Urinary bladder (tissue), 4 donors: ENCODE measurements around the gene OR4D6. TPM values are rescaled to one million over a fixed set of nuclear protein-coding genes. Genes with fewer than 3 reads are reported as not detected.
"Not testable (repeated sequence)": the region's sequence is repeated elsewhere in the genome, so short reads cannot be mapped to it uniquely, and the experiment has no call there.

Experiments used
- DNase-seq: peaks from one replicate; pipeline ENCODE4 v3.0.0-alpha.2; 2015; ENCODE audit errors: extremely low spot score
- H3K27ac ChIP-seq: one replicate; pipeline ENCODE4 v1.5.1; 2013; ENCODE audit warnings: low read depth, mild to moderate bottlenecking, moderate library complexity
- H3K36me3 ChIP-seq: one replicate; pipeline ENCODE4 v1.6.1; 2013; ENCODE audit warnings: mild to moderate bottlenecking, moderate library complexity; ENCODE audit not compliant: insufficient read depth
- H3K4me1 ChIP-seq: one replicate; pipeline ENCODE4 v1.6.1; 2013; ENCODE audit warnings: mild to moderate bottlenecking, moderate library complexity; ENCODE audit not compliant: insufficient read depth
- H3K4me3 ChIP-seq: one replicate; pipeline ENCODE4 v1.5.1; 2013; ENCODE audit warnings: low read depth, low read length
- WGBS: extraction: QIAGEN DNeasy Blood & Tissue Kit; methylation state at CpG from one replicate; pipeline ENCODE4 v1.1.7; 2013; 5-methylcytosine and 5-hydroxymethylcytosine counted together
- polyA plus RNA-seq: library from polyadenylated mRNA; stranded (reverse); fragments of 200-250 nt; gene quantifications from one replicate; pipeline ENCODE4 v1.2.3, GENCODE V29; 2013
- total RNA-seq: library from RNA; depleted of rRNA; stranded (reverse); fragments of >200 nt; gene quantifications from one replicate; pipeline ENCODE4 v1.2.3, GENCODE V29; 2014
- donor health status: healthy with polysubstance abuse.
- donor health status: healthy.

OR4D6 gene
- total RNA-seq (not detected), polyA plus RNA-seq (not detected)

DNA sequence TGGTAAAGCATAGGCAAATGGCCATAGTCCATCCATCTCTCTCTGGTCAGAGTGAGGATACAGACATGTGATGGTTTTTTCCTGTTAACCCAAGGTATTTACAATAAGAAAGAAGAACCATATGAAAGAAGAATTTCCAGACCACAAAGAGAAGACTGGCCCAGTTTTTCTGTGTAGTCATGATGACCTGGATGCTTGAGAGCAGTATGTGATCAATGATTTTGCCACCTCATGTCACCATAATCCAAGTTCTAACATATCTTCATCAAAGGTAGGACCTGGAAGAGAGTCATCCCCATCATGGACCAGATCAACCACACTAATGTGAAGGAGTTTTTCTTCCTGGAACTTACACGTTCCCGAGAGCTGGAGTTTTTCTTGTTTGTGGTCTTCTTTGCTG, at the start of gene OR4D6:
Gene OR4D6 (plus strand): TSS at position 301 of the 400 bp plus-strand sequence. CDS start 0 bp downstream, at position 301.
- DNase-seq: no peak
- H3K4me3 ChIP-seq: no peak within 1 kb of the TSS
- H3K27ac ChIP-seq: no peak within 1 kb of the TSS
- H3K36me3 ChIP-seq: no peaks in the 10 kb centered on the region
- WGBS: 96% methylated on average over 2 of the region's 2 CpGs
- no peaks in the 10 kb centered on the region for H3K4me1 ChIP-seq

DNA sequence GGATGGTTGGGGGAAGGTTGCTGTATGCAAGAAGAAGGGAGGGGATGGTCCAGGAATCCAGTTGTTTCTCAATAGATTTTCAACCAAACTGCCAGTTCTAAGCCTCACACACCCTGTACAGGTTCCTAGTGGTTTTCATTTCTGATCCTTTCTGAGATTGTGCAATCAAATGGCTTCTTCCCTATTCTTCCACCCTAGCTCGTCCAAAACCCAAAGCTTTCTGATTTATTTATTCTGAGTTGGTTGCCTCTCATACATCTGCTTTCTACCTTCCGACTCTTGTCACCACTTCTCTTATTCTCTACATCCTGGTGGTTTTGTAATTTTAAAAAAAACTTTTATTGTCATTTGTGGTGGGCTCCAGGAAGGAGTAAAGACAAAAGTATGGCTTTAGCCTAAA, 43.1 kb upstream of the OR4D6 start:
- Histone ChIP-seq H3K27ac (no peak overlapping the region), H3K4me1 (no peaks in the 10 kb centered on the region), H3K36me3 (no peaks in the 10 kb centered on the region), H3K4me3 (no peak overlapping the region)
- 62% methylated on average over 2 of the region's 2 CpGs for WGBS
- DNase-seq: no peak

DNA sequence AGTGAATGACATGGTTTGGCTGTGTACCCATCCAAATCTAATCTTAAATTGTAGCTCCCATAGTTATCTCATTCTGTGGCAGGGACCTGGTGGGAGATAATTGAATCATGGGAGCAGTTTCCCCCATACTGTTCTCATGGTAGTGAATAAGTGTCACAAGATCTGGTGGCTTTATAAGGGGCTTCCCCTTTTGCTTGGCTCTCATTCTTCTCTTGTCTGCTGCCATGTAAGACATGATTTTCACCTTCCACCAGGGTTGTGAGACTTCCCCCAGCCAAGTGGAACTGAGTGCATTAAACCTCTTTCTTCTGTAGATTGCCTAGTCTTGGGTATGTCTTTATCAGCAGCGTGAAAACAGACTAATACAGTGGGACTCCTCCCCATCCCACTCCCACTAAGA, 41.6 kb upstream of the OR4D6 start:
- no peak for DNase-seq
- no peaks in the 10 kb centered on the region for H3K36me3 ChIP-seq
- 75% methylated on average over 1 of the region's 1 CpG for WGBS
- no peaks in the 10 kb centered on the region for H3K4me1 ChIP-seq
- no peak overlapping the region for H3K4me3 ChIP-seq
- H3K27ac ChIP-seq: no peak overlapping the region

DNA sequence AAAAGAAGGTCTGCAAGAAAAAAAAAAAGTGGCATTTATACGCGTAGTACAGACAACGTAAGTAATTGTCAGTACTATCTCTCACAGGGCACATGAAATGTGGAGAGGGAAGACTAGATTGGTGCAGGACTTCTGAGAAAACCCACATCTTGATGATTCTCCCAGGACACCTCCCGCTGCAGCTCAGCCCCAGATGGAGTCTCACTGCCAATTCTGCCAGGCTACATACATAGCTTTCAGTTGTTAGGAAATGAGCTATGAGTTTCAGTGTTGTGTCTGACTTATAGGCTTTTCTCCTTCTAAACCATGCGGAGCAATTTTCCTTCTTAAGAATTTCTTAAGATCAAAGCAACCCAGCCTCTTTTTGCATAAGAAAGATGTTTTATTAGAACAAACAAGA, 40.1 kb upstream of the OR4D6 start:
- DNase-seq: no peak
- no peaks in the 10 kb centered on the region for H3K4me1 ChIP-seq
- 86% methylated on average over 5 of the region's 5 CpGs for WGBS
- H3K27ac ChIP-seq: no peak overlapping the region
- no peak overlapping the region for H3K4me3 ChIP-seq
- H3K36me3 ChIP-seq: no peaks in the 10 kb centered on the region

DNA sequence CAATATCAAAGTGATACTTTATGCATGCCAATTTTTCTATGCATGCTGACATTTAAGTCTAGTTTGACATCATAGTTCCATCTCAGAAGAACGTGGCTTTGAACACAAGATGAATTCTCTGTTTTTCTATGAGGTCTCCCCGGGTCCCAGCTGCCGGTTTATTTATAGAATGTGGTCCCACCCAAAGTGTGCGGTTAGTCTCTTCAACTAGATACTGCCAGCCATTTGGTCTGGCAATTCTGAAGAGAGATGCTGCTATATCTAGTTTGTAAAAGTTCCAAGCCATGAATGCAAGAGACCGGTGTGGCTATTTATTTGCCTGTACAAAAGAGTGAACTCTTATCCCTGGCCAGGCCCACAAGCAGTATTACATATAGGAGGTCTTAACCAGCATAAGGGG, 39.7 kb upstream of the OR4D6 start:
- no peak for DNase-seq
- Histone ChIP-seq H3K27ac (no peak overlapping the region), H3K36me3 (no peaks in the 10 kb centered on the region), H3K4me1 (no peaks in the 10 kb centered on the region), H3K4me3 (no peak overlapping the region)
- 56% methylated on average over 5 of the region's 5 CpGs for WGBS

DNA sequence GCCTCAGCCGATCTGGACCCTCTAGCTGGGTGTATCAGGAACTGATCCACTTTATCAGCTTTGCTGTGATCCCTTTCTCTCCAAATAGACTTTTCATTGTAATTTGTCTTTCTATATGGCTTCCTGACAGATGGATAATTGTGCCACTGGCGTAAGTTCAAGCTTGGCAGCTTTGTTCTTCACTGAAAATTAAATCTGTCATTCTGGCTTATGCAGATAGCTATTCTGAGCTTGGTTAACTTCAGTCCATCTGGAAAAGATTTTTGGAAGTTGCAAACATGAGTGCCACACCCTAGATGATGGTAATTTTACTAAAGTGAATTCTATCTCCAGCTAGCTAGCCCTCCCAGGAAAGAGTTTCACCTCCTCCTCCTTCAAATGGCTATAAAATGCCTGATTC, 38.6 kb upstream of the OR4D6 start:
- WGBS: 64% methylated on average over 2 of the region's 2 CpGs
- no peak overlapping the region for H3K27ac ChIP-seq
- DNase-seq: no peak
- no peaks in the 10 kb centered on the region for H3K36me3 ChIP-seq
- H3K4me1 ChIP-seq: no peaks in the 10 kb centered on the region
- no peak overlapping the region for H3K4me3 ChIP-seq

- H3K4me3 ChIP-seq: no peak overlapping the region
- no peak overlapping the region for H3K27ac ChIP-seq
- WGBS: 77% methylated on average over 2 of the region's 2 CpGs
- no peaks in the 10 kb centered on the region for H3K4me1 ChIP-seq
- DNase-seq: no peak
- H3K36me3 ChIP-seq: no peaks in the 10 kb centered on the region
These were observed 32.9 kb upstream of the OR4D6 start for GRCh38 chr11:59423835-59424234.

GRCh38 chr11:59425131-59425530, 31.6 kb upstream of the OR4D6 start:
- WGBS: 36% methylated on average over 4 of the region's 4 CpGs
- Histone ChIP-seq H3K4me1 (no peaks in the 10 kb centered on the region), H3K27ac (no peak overlapping the region), H3K4me3 (no peak overlapping the region), H3K36me3 (no peaks in the 10 kb centered on the region)
- no peak for DNase-seq

GRCh38 chr11:59426361-59427067, 30.2 kb upstream of the OR4D6 start, which contains the start of gene OR5A2:
TSS of gene OR5A2 (minus strand) at chr11:59426413. CDS start at chr11:59422953, 3,460 bp downstream.
- Histone ChIP-seq H3K4me1 (no peaks in the 10 kb centered on the region), H3K36me3 (no peaks in the 10 kb centered on the region), H3K27ac (no peak within 1 kb of the TSS), H3K4me3 (no peak within 1 kb of the TSS)
- WGBS: 55% methylated on average over 5 of the region's 5 CpGs
- no peak for DNase-seq

DNA sequence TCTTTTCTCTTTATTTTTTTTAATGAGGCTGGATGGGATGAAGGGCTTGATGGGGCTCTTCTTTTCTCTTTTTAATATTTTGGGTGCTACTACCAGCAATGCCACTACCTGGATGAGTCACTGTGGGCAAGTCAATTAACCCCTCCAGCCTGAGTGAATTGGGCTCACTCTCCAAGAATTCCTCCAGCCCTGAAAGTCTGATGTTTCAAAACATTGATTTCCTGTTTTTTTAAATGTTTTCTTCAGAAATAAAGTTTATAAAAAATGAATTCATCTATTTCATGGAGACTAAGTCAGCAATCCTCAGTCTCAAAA, 29.7 kb upstream of the OR4D6 start:
- DNase-seq: no peak
- H3K27ac ChIP-seq: no peak overlapping the region
- no peaks in the 10 kb centered on the region for H3K36me3 ChIP-seq
- no peaks in the 10 kb centered on the region for H3K4me1 ChIP-seq
- no peak overlapping the region for H3K4me3 ChIP-seq

DNA sequence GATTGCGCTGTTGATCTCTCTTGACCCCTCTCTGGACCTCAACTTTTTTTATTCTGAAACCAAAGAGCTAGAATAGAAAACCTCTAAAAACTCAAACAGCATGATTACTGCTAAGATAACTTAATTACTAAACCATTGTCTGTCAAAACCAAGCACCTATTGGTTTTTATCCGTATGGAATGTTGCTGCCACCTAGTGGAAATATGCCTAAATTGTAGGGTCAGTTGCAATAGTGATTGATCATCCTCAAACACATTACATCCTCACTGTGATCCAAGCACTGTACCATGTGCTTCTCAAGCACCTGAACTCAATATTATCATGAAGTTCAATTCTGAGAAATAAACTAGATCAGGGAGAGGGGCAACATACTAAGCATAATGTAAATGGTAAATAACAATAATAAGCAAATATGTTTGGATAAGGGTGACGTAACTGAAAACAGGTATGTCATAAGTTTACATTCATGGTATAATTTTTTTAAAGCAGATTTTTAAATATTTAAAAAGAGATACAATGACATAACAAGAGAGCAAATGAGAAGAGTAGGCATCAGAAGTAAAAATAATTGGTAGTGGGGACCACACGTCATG, 26.7 kb upstream of the OR4D6 start:
- Histone ChIP-seq H3K27ac (no peak overlapping the region), H3K4me3 (no peak overlapping the region), H3K36me3 (no peaks in the 10 kb centered on the region), H3K4me1 (no peaks in the 10 kb centered on the region)
- DNase-seq: no peak
- 58% methylated on average over 4 of the region's 4 CpGs for WGBS

GRCh38 chr11:59436169-59436568, 20.6 kb upstream of the OR4D6 start, which contains the start of gene OR5A1:
TSS of gene OR5A1 (plus strand) at chr11:59436469. CDS start at chr11:59443169, 6,700 bp downstream.
- Histone ChIP-seq H3K36me3 (no peaks in the 10 kb centered on the region), H3K4me3 (no peak within 1 kb of the TSS), H3K27ac (no peak within 1 kb of the TSS), H3K4me1 (no peaks in the 10 kb centered on the region)
- WGBS: 61% methylated on average over 3 of the region's 3 CpGs
- no peak for DNase-seq

DNA sequence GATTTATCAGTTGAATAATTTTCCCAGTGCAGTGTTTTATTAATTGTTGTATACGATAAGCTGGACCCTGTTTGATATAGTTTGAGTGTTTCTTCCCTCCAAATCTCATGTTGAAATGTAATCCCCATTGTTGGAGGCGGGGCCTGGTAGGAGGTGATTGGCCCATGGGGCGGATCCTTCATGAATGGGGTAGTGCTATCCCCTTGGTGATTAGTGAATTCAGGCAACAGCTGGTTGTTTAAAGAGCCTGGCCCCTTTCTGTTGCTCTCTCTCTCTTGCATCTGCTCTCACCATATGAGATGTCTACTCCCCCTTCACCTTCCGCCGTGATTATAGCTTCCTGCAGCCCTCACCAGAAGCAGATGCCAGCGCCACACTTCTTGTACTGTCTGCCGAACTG, 19.0 kb upstream of the OR4D6 start:
- no peak for DNase-seq
- H3K4me1 ChIP-seq: no peaks in the 10 kb centered on the region
- H3K27ac ChIP-seq: no peak overlapping the region
- H3K4me3 ChIP-seq: no peak overlapping the region
- 72% methylated on average over 7 of the region's 7 CpGs for WGBS
- no peaks in the 10 kb centered on the region for H3K36me3 ChIP-seq

DNA sequence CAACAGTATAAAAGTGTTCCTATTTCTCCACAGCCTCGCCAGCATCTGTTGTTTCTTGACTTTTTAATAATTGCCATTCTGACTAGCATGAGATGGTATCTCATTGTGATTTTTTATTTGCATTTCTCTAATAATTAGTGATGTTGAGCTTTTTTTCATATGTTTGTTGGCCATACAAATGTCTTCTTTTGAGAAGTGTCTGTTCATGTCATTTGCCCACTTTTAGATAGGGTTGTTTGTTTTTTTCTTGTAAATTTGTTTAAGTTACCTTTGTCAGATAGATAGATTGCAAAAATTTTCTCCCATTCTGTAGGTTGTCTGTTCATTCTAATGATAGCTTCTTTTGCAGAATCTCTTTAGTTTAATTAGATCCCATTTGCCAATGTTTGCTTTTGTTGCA, 11.1 kb upstream of the OR4D6 start:
- DNase-seq, H3K36me3 ChIP-seq, H3K4me1 ChIP-seq, H3K27ac ChIP-seq, H3K4me3 ChIP-seq: not testable (repeated sequence)
- 71% methylated on average over 1 of the region's 1 CpG for WGBS
